Measurements from ENCODE around the gene RYR3.

The RYR3 gene

DNA sequence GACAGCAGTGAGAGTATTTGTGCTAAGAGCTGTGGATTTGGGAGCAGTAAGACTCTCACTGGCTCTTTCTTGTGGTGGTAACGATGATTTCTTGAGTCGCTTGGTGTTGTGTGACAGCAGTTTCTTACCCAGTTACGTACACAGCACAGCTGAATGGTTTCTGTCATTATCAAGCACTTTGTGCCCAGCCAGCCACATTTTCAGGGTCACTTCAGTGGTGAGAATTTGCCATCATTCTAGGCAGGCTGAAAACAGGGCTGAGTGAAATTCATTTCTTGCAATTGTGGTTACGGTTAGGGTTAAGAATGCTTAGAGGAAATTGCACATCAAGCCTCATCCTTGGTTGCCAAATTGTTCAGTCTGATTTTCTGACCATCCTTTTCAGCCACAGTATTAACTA, 130.1 kb downstream of the RYR3 start:
- Histone ChIP-seq H3K4me3 (ENCODE audit: low read length) (no peak overlapping the region), H2AFZ (ENCODE audit: low read depth, low read length) (no peak overlapping the region), H4K20me1 (ENCODE audit: insufficient read depth, low read length) (no peaks in the 10 kb centered on the region), H3K79me2 (ENCODE audit: low read length) (no peaks in the 10 kb centered on the region), H3K4me1 (ENCODE audit: low read length) (no peaks in the 10 kb centered on the region), H3K9ac (ENCODE audit: low read length) (no peak overlapping the region), H3K9me3 (ENCODE audit: insufficient read depth, low read length) (no peaks in the 10 kb centered on the region), H3K27ac (ENCODE audit: low read length) (no peak overlapping the region), H3K36me3 (replicated peaks; ENCODE audit: low read depth, low read length) (no peaks in the 10 kb centered on the region), H3K4me2 (ENCODE audit: low read length) (no peak overlapping the region), H3K27me3 (ENCODE audit: low read depth, low read length) (peaks cover 24% of the 10 kb centered on the region)
- TF ChIP-seq, protein P1, sequence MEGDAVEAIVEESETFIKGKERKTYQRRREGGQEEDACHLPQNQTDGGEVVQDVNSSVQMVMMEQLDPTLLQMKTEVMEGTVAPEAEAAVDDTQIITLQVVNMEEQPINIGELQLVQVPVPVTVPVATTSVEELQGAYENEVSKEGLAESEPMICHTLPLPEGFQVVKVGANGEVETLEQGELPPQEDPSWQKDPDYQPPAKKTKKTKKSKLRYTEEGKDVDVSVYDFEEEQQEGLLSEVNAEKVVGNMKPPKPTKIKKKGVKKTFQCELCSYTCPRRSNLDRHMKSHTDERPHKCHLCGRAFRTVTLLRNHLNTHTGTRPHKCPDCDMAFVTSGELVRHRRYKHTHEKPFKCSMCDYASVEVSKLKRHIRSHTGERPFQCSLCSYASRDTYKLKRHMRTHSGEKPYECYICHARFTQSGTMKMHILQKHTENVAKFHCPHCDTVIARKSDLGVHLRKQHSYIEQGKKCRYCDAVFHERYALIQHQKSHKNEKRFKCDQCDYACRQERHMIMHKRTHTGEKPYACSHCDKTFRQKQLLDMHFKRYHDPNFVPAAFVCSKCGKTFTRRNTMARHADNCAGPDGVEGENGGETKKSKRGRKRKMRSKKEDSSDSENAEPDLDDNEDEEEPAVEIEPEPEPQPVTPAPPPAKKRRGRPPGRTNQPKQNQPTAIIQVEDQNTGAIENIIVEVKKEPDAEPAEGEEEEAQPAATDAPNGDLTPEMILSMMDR (IDR thresholded peaks at IDR 0.05; ENCODE audit: low read depth, low read length): no peak
- no peak for TF ChIP-seq EZH2phosphoT487 (IDR thresholded peaks at IDR 0.05; ENCODE audit: low read depth)

DNA sequence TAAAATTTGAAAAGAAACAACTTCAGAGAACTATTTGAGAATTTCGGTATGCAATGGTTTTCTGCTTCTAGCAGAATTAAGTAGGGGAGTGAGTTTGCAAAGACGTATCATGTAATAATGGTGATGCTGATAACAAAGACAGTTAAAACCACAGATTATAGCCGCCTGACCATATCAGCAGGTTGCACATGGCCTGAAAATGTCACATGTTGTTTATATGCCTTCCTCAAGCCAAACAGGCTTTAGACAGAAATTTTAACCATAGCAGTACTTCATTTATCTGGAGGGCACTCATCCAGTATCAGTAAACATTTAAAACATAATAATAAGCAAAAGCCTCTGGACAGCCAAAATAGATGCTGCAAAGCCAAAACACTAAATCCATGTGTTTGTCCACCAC, 131.7 kb downstream of the RYR3 start:
- H3K4me1 ChIP-seq (ENCODE audit: low read length): no peaks in the 10 kb centered on the region
- no peaks in the 10 kb centered on the region for H3K9me3 ChIP-seq (ENCODE audit: insufficient read depth, low read length)
- H2AFZ ChIP-seq (ENCODE audit: low read depth, low read length): no peak overlapping the region
- no peak overlapping the region for H3K4me2 ChIP-seq (ENCODE audit: low read length)
- no peaks in the 10 kb centered on the region for H3K79me2 ChIP-seq (ENCODE audit: low read length)
- H3K36me3 ChIP-seq (replicated peaks; ENCODE audit: low read depth, low read length): no peaks in the 10 kb centered on the region
- no peak overlapping the region for H3K9ac ChIP-seq (ENCODE audit: low read length)
- H3K27ac ChIP-seq (ENCODE audit: low read length): no peak overlapping the region
- TF ChIP-seq, protein P1 (IDR thresholded peaks at IDR 0.05; ENCODE audit: low read depth, low read length): no peak
- TF ChIP-seq EZH2phosphoT487 (IDR thresholded peaks at IDR 0.05; ENCODE audit: low read depth): no peak
- H3K27me3 ChIP-seq (ENCODE audit: low read depth, low read length): peaks cover 27% of the 10 kb centered on the region
- H3K4me3 ChIP-seq (ENCODE audit: low read length): no peak overlapping the region
- no peaks in the 10 kb centered on the region for H4K20me1 ChIP-seq (ENCODE audit: insufficient read depth, low read length)

DNA sequence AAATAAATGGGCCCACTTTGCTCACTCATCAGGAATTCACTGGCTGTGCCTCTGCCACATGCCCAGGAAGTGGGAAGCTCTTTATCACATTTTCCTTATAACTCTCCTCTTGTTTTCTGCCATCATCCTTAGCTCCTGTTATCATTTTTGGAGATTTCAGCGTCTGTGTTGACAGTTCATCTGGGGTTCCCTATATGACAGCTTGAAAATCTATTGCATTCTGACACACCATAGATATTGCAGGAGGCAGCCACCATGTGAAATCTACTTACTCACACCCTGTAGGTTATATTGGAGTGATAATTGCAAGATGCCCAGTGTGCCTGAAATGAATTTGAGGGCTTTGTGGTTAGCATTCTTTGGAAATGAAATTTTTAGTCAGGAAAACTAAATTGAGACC, 132.9 kb downstream of the RYR3 start:
- Histone ChIP-seq H3K27me3 (ENCODE audit: low read depth, low read length) (peaks cover 27% of the 10 kb centered on the region), H2AFZ (ENCODE audit: low read depth, low read length) (no peak overlapping the region)

DNA sequence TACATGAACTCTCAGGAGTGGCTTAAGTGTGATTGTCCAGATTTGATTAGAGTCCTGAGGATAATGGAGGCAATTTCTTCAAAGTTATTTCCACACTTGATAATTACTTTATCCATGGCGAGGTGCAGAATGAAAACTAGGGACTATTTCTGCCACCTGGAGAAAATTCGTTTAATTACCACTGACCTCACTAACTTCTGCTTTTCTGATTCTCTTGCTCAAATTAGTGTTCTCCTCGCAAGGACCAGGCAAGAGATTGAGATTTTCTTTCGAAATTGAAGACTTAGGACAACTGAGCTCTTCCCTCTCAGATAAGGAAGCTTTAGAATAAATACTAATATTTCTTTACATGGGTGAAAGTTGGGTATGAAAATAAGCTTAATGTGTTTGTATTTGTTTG, 135.2 kb downstream of the RYR3 start:
- Histone ChIP-seq H3K9me3 (ENCODE audit: insufficient read depth, low read length) (no peaks in the 10 kb centered on the region), H3K4me3 (ENCODE audit: low read length) (no peak overlapping the region), H3K4me2 (ENCODE audit: low read length) (no peak overlapping the region), H2AFZ (ENCODE audit: low read depth, low read length) (no peak overlapping the region), H3K79me2 (ENCODE audit: low read length) (no peaks in the 10 kb centered on the region), H3K27ac (ENCODE audit: low read length) (no peak overlapping the region), H3K9ac (ENCODE audit: low read length) (no peak overlapping the region), H4K20me1 (ENCODE audit: insufficient read depth, low read length) (no peaks in the 10 kb centered on the region), H3K36me3 (replicated peaks; ENCODE audit: low read depth, low read length) (no peaks in the 10 kb centered on the region), H3K4me1 (ENCODE audit: low read length) (no peaks in the 10 kb centered on the region), H3K27me3 (ENCODE audit: low read depth, low read length) (peaks cover 24% of the 10 kb centered on the region)
- TF ChIP-seq, protein P1 (IDR thresholded peaks at IDR 0.05; ENCODE audit: low read depth, low read length): no peak

More for the DNA sequence above, 132.9 kb downstream of the RYR3 start:
- Histone ChIP-seq H3K79me2 (ENCODE audit: low read length) (no peaks in the 10 kb centered on the region), H3K4me1 (ENCODE audit: low read length) (no peaks in the 10 kb centered on the region), H3K9me3 (ENCODE audit: insufficient read depth, low read length) (no peaks in the 10 kb centered on the region), H3K27ac (ENCODE audit: low read length) (no peak overlapping the region), H3K9ac (ENCODE audit: low read length) (no peak overlapping the region), H3K36me3 (replicated peaks; ENCODE audit: low read depth, low read length) (no peaks in the 10 kb centered on the region), H4K20me1 (ENCODE audit: insufficient read depth, low read length) (no peaks in the 10 kb centered on the region), H3K4me3 (ENCODE audit: low read length) (no peak overlapping the region), H3K4me2 (ENCODE audit: low read length) (no peak overlapping the region)
- TF ChIP-seq, protein P1 (IDR thresholded peaks at IDR 0.05; ENCODE audit: low read depth, low read length): no peak
- no peak for TF ChIP-seq EZH2phosphoT487 (IDR thresholded peaks at IDR 0.05; ENCODE audit: low read depth)

All from OCI-LY3 (cell line).